ENCODE data around the gene BTD. TPM values are rescaled to one million over a fixed set of nuclear protein-coding genes. Genes with fewer than 3 reads are reported as not detected.

Gene BTD
- total RNA-seq, 1 donor from 2014 or later, result 16.2 TPM

DNA sequence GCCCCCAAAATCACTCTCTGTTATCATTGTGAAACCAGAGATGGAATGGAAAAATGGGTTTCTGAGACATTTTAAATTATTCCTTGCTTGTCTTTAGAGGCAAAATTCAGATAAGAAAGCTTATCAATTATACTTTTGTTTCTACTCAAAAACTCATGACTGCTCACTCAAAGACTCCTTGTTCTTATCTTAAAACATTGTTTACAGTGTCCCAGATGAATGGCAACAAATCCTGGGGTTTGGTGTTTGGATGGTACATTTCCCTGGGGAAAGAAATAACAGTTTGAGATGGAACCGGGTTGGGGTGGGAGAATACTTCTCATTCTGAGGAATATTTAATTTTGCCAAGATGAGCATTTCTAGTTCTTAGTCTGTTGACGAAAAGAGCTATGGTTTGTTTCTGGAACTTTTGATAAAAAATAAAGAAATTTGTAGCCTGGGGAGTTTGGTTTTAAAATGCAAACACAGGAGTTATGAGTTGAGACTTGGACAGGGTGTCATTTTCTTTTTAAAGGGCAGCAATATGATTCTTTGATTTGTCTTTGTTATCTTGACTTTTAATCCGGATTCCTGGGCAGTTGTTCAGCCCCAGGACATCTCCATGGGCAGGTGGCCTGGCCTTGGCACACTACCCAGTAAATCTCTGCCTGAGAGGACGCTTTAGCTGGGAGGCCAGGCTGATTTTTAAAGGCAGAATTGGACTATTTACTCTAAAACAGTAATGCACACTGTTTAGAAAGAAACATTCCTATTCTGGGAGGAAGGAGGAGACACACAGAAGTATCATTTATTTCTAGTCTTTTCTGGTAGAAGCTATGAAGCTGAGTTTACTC lies 32.4 kb downstream of the BTD start:
- peak; percentile 41 for DNase-seq (ENCODE audit: low read depth)
- no peaks in the 10 kb centered on the region for H3K36me3 ChIP-seq (ENCODE audit: insufficient read depth, low read length)
- no peak overlapping the region for H2AFZ ChIP-seq (ENCODE audit: low read depth, low read length)
- H3K4me1 ChIP-seq (ENCODE audit: insufficient read depth, low read length), result peaks cover 85% of the 10 kb centered on the region
- H3K9ac ChIP-seq (ENCODE audit: low read length), result peak overlapping the region; percentile 83
- H3K27me3 ChIP-seq (ENCODE audit: insufficient read depth, low read length), result no peaks in the 10 kb centered on the region
- Mint-ChIP-seq H3K4me1 (ENCODE audit: low read depth, unreplicated experiment) (peaks cover 60% of the 10 kb centered on the region), H3K27me3 (ENCODE audit: low read depth, unreplicated experiment) (no peaks in the 10 kb centered on the region), H3K36me3 (ENCODE audit: low read depth, unreplicated experiment) (peaks cover 5% of the 10 kb centered on the region), H3K27ac (ENCODE audit: unreplicated experiment) (no peak overlapping the region), H3K9me3 (ENCODE audit: unreplicated experiment) (peaks cover 2% of the 10 kb centered on the region), H3K4me3 (ENCODE audit: unreplicated experiment) (peak overlapping the region; percentile 23)
- H3K79me2 ChIP-seq (ENCODE audit: insufficient read depth, low read length), result no peaks in the 10 kb centered on the region
- TF ChIP-seq, protein P1, sequence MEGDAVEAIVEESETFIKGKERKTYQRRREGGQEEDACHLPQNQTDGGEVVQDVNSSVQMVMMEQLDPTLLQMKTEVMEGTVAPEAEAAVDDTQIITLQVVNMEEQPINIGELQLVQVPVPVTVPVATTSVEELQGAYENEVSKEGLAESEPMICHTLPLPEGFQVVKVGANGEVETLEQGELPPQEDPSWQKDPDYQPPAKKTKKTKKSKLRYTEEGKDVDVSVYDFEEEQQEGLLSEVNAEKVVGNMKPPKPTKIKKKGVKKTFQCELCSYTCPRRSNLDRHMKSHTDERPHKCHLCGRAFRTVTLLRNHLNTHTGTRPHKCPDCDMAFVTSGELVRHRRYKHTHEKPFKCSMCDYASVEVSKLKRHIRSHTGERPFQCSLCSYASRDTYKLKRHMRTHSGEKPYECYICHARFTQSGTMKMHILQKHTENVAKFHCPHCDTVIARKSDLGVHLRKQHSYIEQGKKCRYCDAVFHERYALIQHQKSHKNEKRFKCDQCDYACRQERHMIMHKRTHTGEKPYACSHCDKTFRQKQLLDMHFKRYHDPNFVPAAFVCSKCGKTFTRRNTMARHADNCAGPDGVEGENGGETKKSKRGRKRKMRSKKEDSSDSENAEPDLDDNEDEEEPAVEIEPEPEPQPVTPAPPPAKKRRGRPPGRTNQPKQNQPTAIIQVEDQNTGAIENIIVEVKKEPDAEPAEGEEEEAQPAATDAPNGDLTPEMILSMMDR (IDR thresholded peaks at IDR 0.05; ENCODE audit: insufficient read depth, low read depth, low read length), result no peak
- TF ChIP-seq EZH2 (IDR thresholded peaks at IDR 0.05; ENCODE audit: insufficient read depth, low read length), result no peak
- H3K4me3 ChIP-seq (ENCODE audit: insufficient read depth, low read depth, low read length), result no peak overlapping the region
- H3K27ac ChIP-seq (ENCODE audit: low read depth, low read length), result peak overlapping the region; percentile 98
- H3K4me2 ChIP-seq (ENCODE audit: low read length), result peak overlapping the region; percentile 5
- FAIRE-seq, result no peak
- no peaks in the 10 kb centered on the region for H3K9me3 ChIP-seq (ENCODE audit: insufficient read depth, low read depth, low read length)
- no peaks in the 10 kb centered on the region for H4K20me1 ChIP-seq (ENCODE audit: insufficient read depth, low read length)

DNA sequence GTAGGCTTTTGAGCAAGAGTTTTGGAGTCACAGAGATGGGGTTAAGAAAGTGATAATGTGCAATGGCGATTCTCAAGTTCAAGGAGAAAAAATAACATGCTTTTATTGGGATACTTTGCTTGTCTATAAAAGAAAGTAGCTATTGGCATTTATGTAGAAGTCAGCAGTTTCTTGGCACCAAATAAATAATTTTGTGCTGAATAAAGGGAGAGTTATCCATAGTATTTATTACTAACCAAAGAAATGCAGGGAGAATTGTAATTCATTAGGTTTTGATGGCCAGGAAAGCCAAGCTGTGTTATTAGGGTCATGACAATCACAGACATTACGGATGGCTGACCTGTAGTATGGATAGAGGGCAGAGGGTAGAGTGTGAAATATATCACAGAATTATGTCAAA lies 33.1 kb downstream of the BTD start:
- Histone ChIP-seq H3K9ac (ENCODE audit: low read length) (peak overlapping the region; percentile 83), H4K20me1 (ENCODE audit: insufficient read depth, low read length) (no peaks in the 10 kb centered on the region), H3K79me2 (ENCODE audit: insufficient read depth, low read length) (no peaks in the 10 kb centered on the region), H3K4me2 (ENCODE audit: low read length) (peak overlapping the region; percentile 77), H3K4me1 (ENCODE audit: insufficient read depth, low read length) (peaks cover 85% of the 10 kb centered on the region), H3K27ac (ENCODE audit: low read depth, low read length) (peak overlapping the region; percentile 98), H3K36me3 (ENCODE audit: insufficient read depth, low read length) (no peaks in the 10 kb centered on the region), H2AFZ (ENCODE audit: low read depth, low read length) (no peak overlapping the region), H3K27me3 (ENCODE audit: insufficient read depth, low read length) (no peaks in the 10 kb centered on the region), H3K4me3 (ENCODE audit: insufficient read depth, low read depth, low read length) (no peak overlapping the region), H3K9me3 (ENCODE audit: insufficient read depth, low read depth, low read length) (no peaks in the 10 kb centered on the region)
- no peak for TF ChIP-seq EZH2 (IDR thresholded peaks at IDR 0.05; ENCODE audit: insufficient read depth, low read length)
- TF ChIP-seq, protein P1 (IDR thresholded peaks at IDR 0.05; ENCODE audit: insufficient read depth, low read depth, low read length), result no peak
- peaks cover 5% of the 10 kb centered on the region for H3K36me3 Mint-ChIP-seq (ENCODE audit: low read depth, unreplicated experiment)
- FAIRE-seq (no peak), DNase-seq (ENCODE audit: low read depth) (peak; percentile 47)
- no peak overlapping the region for H3K27ac Mint-ChIP-seq (ENCODE audit: unreplicated experiment)
- H3K9me3 Mint-ChIP-seq (ENCODE audit: unreplicated experiment), result peaks cover 2% of the 10 kb centered on the region
- no peak overlapping the region for H3K4me3 Mint-ChIP-seq (ENCODE audit: unreplicated experiment)
- H3K27me3 Mint-ChIP-seq (ENCODE audit: low read depth, unreplicated experiment), result no peaks in the 10 kb centered on the region
- H3K4me1 Mint-ChIP-seq (ENCODE audit: low read depth, unreplicated experiment), result peaks cover 57% of the 10 kb centered on the region

Data from astrocyte (in vitro differentiated cells and primary cell).